OCI-LY3 (cell line): Measurements from ENCODE around the gene NCK2.

Experiments
- EZH2phosphoT487 ChIP-seq: fragments of 200-600 bp; shearing (Covaris generic); IDR thresholded peaks from 2 replicates; pipeline ENCODE4 v1.6.1; 2018; ENCODE audit warnings: antibody characterized with exemption, mixed run types, low read depth
- TF ChIP-seq, protein P1 (sequence below): fragments of 200-600, 300-600 bp; sonication (generic); IDR thresholded peaks from 2 replicates; pipeline ENCODE4 v1.5.1; 2014; ENCODE audit warnings: antibody characterized with exemption, low read length, low read depth

- TF ChIP-seq, protein P1, sequence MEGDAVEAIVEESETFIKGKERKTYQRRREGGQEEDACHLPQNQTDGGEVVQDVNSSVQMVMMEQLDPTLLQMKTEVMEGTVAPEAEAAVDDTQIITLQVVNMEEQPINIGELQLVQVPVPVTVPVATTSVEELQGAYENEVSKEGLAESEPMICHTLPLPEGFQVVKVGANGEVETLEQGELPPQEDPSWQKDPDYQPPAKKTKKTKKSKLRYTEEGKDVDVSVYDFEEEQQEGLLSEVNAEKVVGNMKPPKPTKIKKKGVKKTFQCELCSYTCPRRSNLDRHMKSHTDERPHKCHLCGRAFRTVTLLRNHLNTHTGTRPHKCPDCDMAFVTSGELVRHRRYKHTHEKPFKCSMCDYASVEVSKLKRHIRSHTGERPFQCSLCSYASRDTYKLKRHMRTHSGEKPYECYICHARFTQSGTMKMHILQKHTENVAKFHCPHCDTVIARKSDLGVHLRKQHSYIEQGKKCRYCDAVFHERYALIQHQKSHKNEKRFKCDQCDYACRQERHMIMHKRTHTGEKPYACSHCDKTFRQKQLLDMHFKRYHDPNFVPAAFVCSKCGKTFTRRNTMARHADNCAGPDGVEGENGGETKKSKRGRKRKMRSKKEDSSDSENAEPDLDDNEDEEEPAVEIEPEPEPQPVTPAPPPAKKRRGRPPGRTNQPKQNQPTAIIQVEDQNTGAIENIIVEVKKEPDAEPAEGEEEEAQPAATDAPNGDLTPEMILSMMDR: no peak
- TF ChIP-seq EZH2phosphoT487: no peak
Observed at GRCh38 chr2:105739426-105739825, 5.3 kb upstream of the NCK2 start.
